HepG2 (cell line): Measurements from ENCODE around the gene NLRC3. TPM values are rescaled to one million over a fixed set of nuclear protein-coding genes. Genes with fewer than 3 reads are reported as not detected.

Experiments
- ATAC-seq: fragments of 200-7000 bp; cut with Tn5 transposase; 3 replicates; pipeline ENCODE4 v1.9.1; 2020; ENCODE audit warnings: mild to moderate bottlenecking, moderate library complexity
- BruUV-seq: library from RNA; stranded (reverse); fragments of 400-500 nt; replicated peaks from 2 replicates; lab custom pipeline; 2021; lab: Mats Ljungman, UMichigan
- CTCF ChIA-PET: fragments of 300-600 bp; formaldehyde crosslinking; extraction: SDS; loops from one replicate; lab custom pipeline; 2021; ENCODE audit warnings: low total read pairs, inconsistent platforms, low intra/inter-chr PET ratio; lab: Yijun Ruan, JAX
- POLR2A ChIA-PET: fragments of 350-600 bp; sonication (Branson Sonifier 250); formaldehyde crosslinking; loops from one replicate; lab custom pipeline; 2020; ENCODE audit warnings: antibody characterized with exemption, inconsistent platforms; lab: Yijun Ruan, JAX
- DNase-seq: peaks from one replicate; pipeline ENCODE4 v3.0.0-alpha.2; 2015; ENCODE audit warnings: low spot score
- FAIRE-seq: peaks from 3 replicates; lab custom pipeline; 2011; peaks lifted over from hg19 to GRCh38; lab: Jason Lieb, UNC
- H2AFZ ChIP-seq: one replicate; pipeline ENCODE4 v1.6.1; 2011; ENCODE audit warnings: low read length, inconsistent platforms
- H3K27ac ChIP-seq: fragments of 300-600 bp; 3 replicates; pipeline ENCODE4 v1.8.0; 2011; ENCODE audit warnings: mixed run types, mild to moderate bottlenecking, mixed read lengths, low read length, inconsistent platforms; ENCODE audit not compliant: insufficient read depth; ENCODE audit errors: extremely low read length
- H3K27me3 ChIP-seq, 2 experiments: fragments of 200-600 bp in 1 of 2; 2 replicates in 1 of 2; 3 replicates in 1 of 2; pipeline versions ENCODE4 v1.6.0 to v1.8.0; 2011; ENCODE audit warnings: low read length in 2 of 2, mild to moderate bottlenecking in 2 of 2, moderate library complexity in 2 of 2, inconsistent platforms in 1 of 2; ENCODE audit not compliant: insufficient read depth in 2 of 2, control insufficient read depth in 1 of 2
- H3K36me3 ChIP-seq, 2 experiments: fragments of 200-600 bp in 1 of 2; replicated peaks in 1 of 2; 2 replicates in 1 of 2; 3 replicates in 1 of 2; pipeline versions ENCODE4 v1.5.1 to v1.8.0; 2011; ENCODE audit warnings: low read length in 2 of 2, inconsistent platforms in 1 of 2; ENCODE audit not compliant: insufficient read depth in 2 of 2, control insufficient read depth in 1 of 2
- H3K4me1 ChIP-seq: 2 replicates; pipeline ENCODE4 v1.5.1; 2012; ENCODE audit warnings: low read length, inconsistent platforms; ENCODE audit not compliant: insufficient read depth
- H3K4me2 ChIP-seq: 2 replicates; pipeline ENCODE4 v1.6.0; 2011; ENCODE audit warnings: low read depth, low read length, inconsistent platforms
- H3K4me3 ChIP-seq, 3 experiments: fragments of 200-600 bp in 1 of 3; sonication (generic), shearing (Covaris generic) in 1 of 3; replicated peaks in 1 of 3; 2 replicates each; pipeline ENCODE4 v1.5.1; 2011 to 2016; ENCODE audit warnings: low read length in 3 of 3, inconsistent platforms in 2 of 3, low read depth in 2 of 3, mild to moderate bottlenecking in 2 of 3, control low read depth in 1 of 3, mixed read lengths in 1 of 3; ENCODE audit not compliant: insufficient read depth in 1 of 3
- H3K79me2 ChIP-seq: one replicate; pipeline ENCODE4 v1.6.1; 2011; ENCODE audit warnings: low read length, inconsistent platforms; ENCODE audit not compliant: insufficient read depth
- H3K9ac ChIP-seq: 2 replicates; pipeline ENCODE4 v1.6.0; 2011; ENCODE audit warnings: mild to moderate bottlenecking, low read depth, low read length, inconsistent platforms; ENCODE audit not compliant: insufficient read depth
- H3K9me3 ChIP-seq: 2 replicates; pipeline ENCODE4 v1.5.1; 2012; ENCODE audit warnings: mild to moderate bottlenecking, low read length
- H4K20me1 ChIP-seq: 2 replicates; pipeline ENCODE4 v1.6.0; 2011; ENCODE audit warnings: inconsistent platforms, mild to moderate bottlenecking, low read length, moderate library complexity; ENCODE audit not compliant: insufficient read depth
- HNF1B ChIP-seq: sonication (generic); formaldehyde crosslinking; IDR thresholded peaks from 2 replicates; pipeline ENCODE4 v1.5.1; 2020; ENCODE audit warnings: mild to moderate bottlenecking, moderate library complexity, missing genetic modification reagents
- MTA3 ChIP-seq: sonication (generic); formaldehyde crosslinking; IDR thresholded peaks from 2 replicates; pipeline ENCODE4 v1.4.0; 2020; ENCODE audit warnings: missing genetic modification reagents
- PRMT3 ChIP-seq: sonication (generic); formaldehyde crosslinking; IDR thresholded peaks from 2 replicates; pipeline ENCODE4 v1.8.1; 2022; ENCODE audit warnings: low read depth, mild to moderate bottlenecking, moderate library complexity, missing genetic modification reagents, borderline replicate concordance
- PTBP1 ChIP-seq: fragments of 200-400 bp; formaldehyde crosslinking; IDR thresholded peaks from 2 replicates; pipeline ENCODE4 v1.6.1; 2018; ENCODE audit warnings: low read length, low read depth; ENCODE audit not compliant: poor library complexity, severe bottlenecking
- SNAPC2 ChIP-seq: sonication (generic); formaldehyde crosslinking; IDR thresholded peaks from 2 replicates; pipeline ENCODE4 v1.8.1; 2022; ENCODE audit warnings: mild to moderate bottlenecking, missing genetic modification reagents
- YEATS4 ChIP-seq: sonication (generic); formaldehyde crosslinking; IDR thresholded peaks from 2 replicates; pipeline ENCODE4 v1.4.0; 2020; ENCODE audit warnings: missing genetic modification reagents, borderline replicate concordance
- ZBTB26 ChIP-seq: IDR thresholded peaks from 2 replicates; pipeline ENCODE4 v1.6.1; 2016; ENCODE audit warnings: missing compliant biosample characterization, missing genetic modification reagents, borderline replicate concordance
- ZBTB39 ChIP-seq: sonication (generic); formaldehyde crosslinking; IDR thresholded peaks from 2 replicates; pipeline ENCODE4 v1.5.0; 2020; ENCODE audit warnings: missing genetic modification reagents
- ZFP62 ChIP-seq: sonication (generic); formaldehyde crosslinking; IDR thresholded peaks from 2 replicates; pipeline ENCODE4 v1.4.0; 2020; ENCODE audit warnings: missing genetic modification reagents
- ZNF512 ChIP-seq: sonication (generic); formaldehyde crosslinking; IDR thresholded peaks from 2 replicates; pipeline ENCODE4 v1.4.0; 2020; ENCODE audit warnings: mild to moderate bottlenecking, missing genetic modification reagents
- ZSCAN9 ChIP-seq: IDR thresholded peaks from 2 replicates; pipeline ENCODE4 v1.6.1; 2016; ENCODE audit warnings: borderline replicate concordance
- WGBS: methylation state at CpG from one replicate; pipeline ENCODE4 v1.1.6; 2017; ENCODE audit warnings: low lambda C conversion rate; 5-methylcytosine and 5-hydroxymethylcytosine counted together
- in situ Hi-C: cut with HindIII; loops from 2 replicates; pipeline ENCODE4 v1.10.0; 2017; ENCODE audit warnings: low pct_unique_long_range_greater_than_20kb; ENCODE audit not compliant: extremely low pct_ligation_motif_present
- intact Hi-C: fragments of 100-400 bp; cut with micrococcal nuclease; formaldehyde crosslinking; loops from one replicate; pipeline ENCODE4 v1.10.0; 2022; ENCODE audit not compliant: unreplicated experiment
- polyA plus RNA-seq, 8 experiments: library from polyadenylated mRNA; depleted of rRNA in 3 of 8; stranded (reverse) in 7 of 8; unstranded in 1 of 8; fragments of >200 nt; fragmentation: Illumina TruSeq in 4 of 8; extraction: Trizol in 4 of 8; gene quantifications; 2 replicates each; pipeline versions ENCODE4 v1.2.1 to v1.2.3, GENCODE V29; 2011 to 2016; ENCODE audit warnings: low read depth in 4 of 8, missing spikeins in 1 of 8, mixed read lengths in 1 of 8; ENCODE audit not compliant: insufficient read depth in 1 of 8
- total RNA-seq, 5 experiments: library from RNA; depleted of rRNA; stranded (reverse); fragments of >200 nt; fragmentation: Illumina TruSeq; extraction: Trizol; gene quantifications; 2 replicates each; pipeline ENCODE4 v1.2.3, GENCODE V29; 2016; ENCODE audit warnings: low read depth in 1 of 5

The NLRC3 gene
- total and polyA plus RNA-seq, 2 of the 13 experiments (the other 11 are each of a cell fraction or from before 2014, with no cell fraction given): not detected

GRCh38 chr16:3595110-3595486, 17.9 kb upstream of the NLRC3 start (continued):
- TF ChIP-seq PTBP1 (no peak), ZNF512 (CRISPR knock-in tag) (no peak), ZBTB26 (no peak)

GRCh38 chr16:3594316-3595109, 17.3 kb upstream of the NLRC3 start:
- ChIA-PET POLR2A (no interaction called here), CTCF (no interaction called here)
- H3K79me2 ChIP-seq: no peaks in the 10 kb centered on the region
- FAIRE-seq: no peak
- no peak overlapping the region for H2AFZ ChIP-seq
- no peaks in the 10 kb centered on the region; the same call in 1 of the 2 replicates for H4K20me1 ChIP-seq
- no peaks in the 10 kb centered on the region for H3K9me3 ChIP-seq
- H3K4me3 ChIP-seq: no peak overlapping the region
- WGBS: 94% methylated on average over 15 of the region's 22 CpGs
- DNase-seq: no peak
- no peak overlapping the region for H3K9ac ChIP-seq
- H3K36me3 ChIP-seq: 0 out of 5 replicates have a peak, but pooled peaks cover 0 to 2% of the 10 kb centered on the region in 2 experiments
- no peaks in the 10 kb centered on the region for H3K27me3 ChIP-seq
- intact Hi-C loops (no loop called here), in situ Hi-C loops (no loop called here)
- no peak for TF ChIP-seq HNF1B
- no peak for TF ChIP-seq SNAPC2
- no peak for TF ChIP-seq ZFP62 (CRISPR knock-in tag)
- TF ChIP-seq ZBTB39 (CRISPR knock-in tag): no peak
- TF ChIP-seq MTA3 (CRISPR knock-in tag): no peak
- TF ChIP-seq ZSCAN9: no peak
- TF ChIP-seq YEATS4 (CRISPR knock-in tag): no peak
- no peak for TF ChIP-seq PRMT3 (CRISPR knock-in tag)
- H3K27ac ChIP-seq: no peak overlapping the region
- no peak for ATAC-seq
- no peak overlapping the region for H3K4me2 ChIP-seq
- no TSS peak for BruUV-seq
- H3K4me1 ChIP-seq: peaks cover 38% of the 10 kb centered on the region
